HepG2 (cell line): ENCODE measurements around the gene RAN. TPM values are rescaled to one million over a fixed set of nuclear protein-coding genes. Genes with fewer than 3 reads are reported as not detected.

Experiments used
- ATAC-seq: fragments of 200-7000 bp; cut with Tn5 transposase; 3 replicates; pipeline ENCODE4 v1.9.1; 2020; ENCODE audit warnings: mild to moderate bottlenecking, moderate library complexity
- BruUV-seq: library from RNA; stranded (reverse); fragments of 400-500 nt; replicated peaks from 2 replicates; lab custom pipeline; 2021; lab: Mats Ljungman, UMichigan
- CTCF ChIA-PET: fragments of 300-600 bp; formaldehyde crosslinking; extraction: SDS; loops from one replicate; lab custom pipeline; 2021; ENCODE audit warnings: low total read pairs, inconsistent platforms, low intra/inter-chr PET ratio; lab: Yijun Ruan, JAX
- POLR2A ChIA-PET: fragments of 350-600 bp; sonication (Branson Sonifier 250); formaldehyde crosslinking; loops from one replicate; lab custom pipeline; 2020; ENCODE audit warnings: antibody characterized with exemption, inconsistent platforms; lab: Yijun Ruan, JAX
- DNase-seq: peaks from one replicate; pipeline ENCODE4 v3.0.0-alpha.2; 2015; ENCODE audit warnings: low spot score
- FAIRE-seq: peaks from 3 replicates; lab custom pipeline; 2011; peaks lifted over from hg19 to GRCh38; lab: Jason Lieb, UNC
- H2AFZ ChIP-seq: one replicate; pipeline ENCODE4 v1.6.1; 2011; ENCODE audit warnings: low read length, inconsistent platforms
- H3K27ac ChIP-seq: fragments of 300-600 bp; 3 replicates; pipeline ENCODE4 v1.8.0; 2011; ENCODE audit warnings: mixed run types, mild to moderate bottlenecking, mixed read lengths, low read length, inconsistent platforms; ENCODE audit not compliant: insufficient read depth; ENCODE audit errors: extremely low read length
- H3K27me3 ChIP-seq, 2 experiments: fragments of 200-600 bp in 1 of 2; 2 replicates in 1 of 2; 3 replicates in 1 of 2; pipeline versions ENCODE4 v1.6.0 to v1.8.0; 2011; ENCODE audit warnings: low read length in 2 of 2, mild to moderate bottlenecking in 2 of 2, moderate library complexity in 2 of 2, inconsistent platforms in 1 of 2; ENCODE audit not compliant: insufficient read depth in 2 of 2, control insufficient read depth in 1 of 2
- H3K36me3 ChIP-seq, 2 experiments: fragments of 200-600 bp in 1 of 2; replicated peaks in 1 of 2; 2 replicates in 1 of 2; 3 replicates in 1 of 2; pipeline versions ENCODE4 v1.5.1 to v1.8.0; 2011; ENCODE audit warnings: low read length in 2 of 2, inconsistent platforms in 1 of 2; ENCODE audit not compliant: insufficient read depth in 2 of 2, control insufficient read depth in 1 of 2
- H3K4me1 ChIP-seq: 2 replicates; pipeline ENCODE4 v1.5.1; 2012; ENCODE audit warnings: low read length, inconsistent platforms; ENCODE audit not compliant: insufficient read depth
- H3K4me2 ChIP-seq: 2 replicates; pipeline ENCODE4 v1.6.0; 2011; ENCODE audit warnings: low read depth, low read length, inconsistent platforms
- H3K4me3 ChIP-seq, 3 experiments: fragments of 200-600 bp in 1 of 3; sonication (generic), shearing (Covaris generic) in 1 of 3; replicated peaks in 1 of 3; 2 replicates each; pipeline ENCODE4 v1.5.1; 2011 to 2016; ENCODE audit warnings: low read length in 3 of 3, inconsistent platforms in 2 of 3, low read depth in 2 of 3, mild to moderate bottlenecking in 2 of 3, control low read depth in 1 of 3, mixed read lengths in 1 of 3; ENCODE audit not compliant: insufficient read depth in 1 of 3
- H3K79me2 ChIP-seq: one replicate; pipeline ENCODE4 v1.6.1; 2011; ENCODE audit warnings: low read length, inconsistent platforms; ENCODE audit not compliant: insufficient read depth
- H3K9ac ChIP-seq: 2 replicates; pipeline ENCODE4 v1.6.0; 2011; ENCODE audit warnings: mild to moderate bottlenecking, low read depth, low read length, inconsistent platforms; ENCODE audit not compliant: insufficient read depth
- H3K9me3 ChIP-seq: 2 replicates; pipeline ENCODE4 v1.5.1; 2012; ENCODE audit warnings: mild to moderate bottlenecking, low read length
- H4K20me1 ChIP-seq: 2 replicates; pipeline ENCODE4 v1.6.0; 2011; ENCODE audit warnings: inconsistent platforms, mild to moderate bottlenecking, low read length, moderate library complexity; ENCODE audit not compliant: insufficient read depth
- ASH2L ChIP-seq: fragments of 300-600, 200-600 bp; sonication (generic); IDR thresholded peaks from 2 replicates; pipeline ENCODE4 v1.7.0; 2017; ENCODE audit warnings: low read depth, mild to moderate bottlenecking, moderate library complexity, mixed read lengths, low read length; ENCODE audit not compliant: insufficient read length
- GTF2F1 ChIP-seq: fragments of 150-350 bp; IDR thresholded peaks from 2 replicates; pipeline ENCODE4 v1.6.1; 2014; ENCODE audit warnings: low read length
- IRX3 ChIP-seq: sonication (generic); formaldehyde crosslinking; IDR thresholded peaks from 2 replicates; pipeline ENCODE4 v1.8.1; 2023; ENCODE audit warnings: mild to moderate bottlenecking, low read depth, missing genetic modification reagents, borderline replicate concordance
- JDP2 ChIP-seq: sonication (generic); formaldehyde crosslinking; IDR thresholded peaks from 2 replicates; pipeline ENCODE4 v1.8.1; 2022; ENCODE audit warnings: missing genetic modification reagents, borderline replicate concordance
- REPIN1 ChIP-seq: sonication (generic); formaldehyde crosslinking; IDR thresholded peaks from 2 replicates; pipeline ENCODE4 v1.8.0; 2022; ENCODE audit warnings: missing genetic modification reagents, low read depth, mild to moderate bottlenecking, borderline replicate concordance
- RFXANK ChIP-seq: IDR thresholded peaks from 2 replicates; pipeline ENCODE4 v1.6.1; 2016
- YEATS4 ChIP-seq: sonication (generic); formaldehyde crosslinking; IDR thresholded peaks from 2 replicates; pipeline ENCODE4 v1.4.0; 2020; ENCODE audit warnings: missing genetic modification reagents, borderline replicate concordance
- ZBTB20 ChIP-seq: sonication (generic); formaldehyde crosslinking; IDR thresholded peaks from 2 replicates; pipeline ENCODE4 v1.8.1; 2023; ENCODE audit warnings: missing genetic modification reagents, low read depth, mild to moderate bottlenecking, borderline replicate concordance
- ZFAT ChIP-seq: sonication (generic); formaldehyde crosslinking; conservative IDR thresholded peaks from 2 replicates; pipeline ENCODE4 v1.8.1; 2023; ENCODE audit warnings: missing genetic modification reagents, inconsistent platforms
- ZNF230 ChIP-seq: sonication (generic); formaldehyde crosslinking; IDR thresholded peaks from 2 replicates; pipeline ENCODE4 v1.4.0; 2020; ENCODE audit warnings: mild to moderate bottlenecking, missing genetic modification reagents
- ZNF333 ChIP-seq: sonication (generic); formaldehyde crosslinking; IDR thresholded peaks from 2 replicates; pipeline ENCODE4 v1.4.0; 2020; ENCODE audit warnings: mild to moderate bottlenecking, missing genetic modification reagents, borderline replicate concordance
- WGBS: methylation state at CpG from one replicate; pipeline ENCODE4 v1.1.6; 2017; ENCODE audit warnings: low lambda C conversion rate; 5-methylcytosine and 5-hydroxymethylcytosine counted together
- in situ Hi-C: cut with HindIII; loops from 2 replicates; pipeline ENCODE4 v1.10.0; 2017; ENCODE audit warnings: low pct_unique_long_range_greater_than_20kb; ENCODE audit not compliant: extremely low pct_ligation_motif_present
- intact Hi-C: fragments of 100-400 bp; cut with micrococcal nuclease; formaldehyde crosslinking; loops from one replicate; pipeline ENCODE4 v1.10.0; 2022; ENCODE audit not compliant: unreplicated experiment
- polyA plus RNA-seq, 8 experiments: library from polyadenylated mRNA; depleted of rRNA in 3 of 8; stranded (reverse) in 7 of 8; unstranded in 1 of 8; fragments of >200 nt; fragmentation: Illumina TruSeq in 4 of 8; extraction: Trizol in 4 of 8; gene quantifications; 2 replicates each; pipeline versions ENCODE4 v1.2.1 to v1.2.3, GENCODE V29; 2011 to 2016; ENCODE audit warnings: low read depth in 4 of 8, missing spikeins in 1 of 8, mixed read lengths in 1 of 8; ENCODE audit not compliant: insufficient read depth in 1 of 8
- total RNA-seq, 5 experiments: library from RNA; depleted of rRNA; stranded (reverse); fragments of >200 nt; fragmentation: Illumina TruSeq; extraction: Trizol; gene quantifications; 2 replicates each; pipeline ENCODE4 v1.2.3, GENCODE V29; 2016; ENCODE audit warnings: low read depth in 1 of 5
- TF ChIP-seq, protein P1 (sequence below): sonication (generic); formaldehyde crosslinking; IDR thresholded peaks from 2 replicates; pipeline ENCODE4 v1.5.0; 2020; ENCODE audit warnings: mild to moderate bottlenecking, missing genetic modification reagents, borderline replicate concordance
- TF ChIP-seq, protein P2 (sequence below): sonication (generic); formaldehyde crosslinking; IDR thresholded peaks from 2 replicates; pipeline ENCODE4 v1.5.0; 2020; ENCODE audit warnings: missing genetic modification reagents

RAN gene
- total and polyA plus RNA-seq, 2 of the 13 experiments (the other 11 are each of a cell fraction or from before 2014, with no cell fraction given): 1,335 to 1,630 TPM

DNA sequence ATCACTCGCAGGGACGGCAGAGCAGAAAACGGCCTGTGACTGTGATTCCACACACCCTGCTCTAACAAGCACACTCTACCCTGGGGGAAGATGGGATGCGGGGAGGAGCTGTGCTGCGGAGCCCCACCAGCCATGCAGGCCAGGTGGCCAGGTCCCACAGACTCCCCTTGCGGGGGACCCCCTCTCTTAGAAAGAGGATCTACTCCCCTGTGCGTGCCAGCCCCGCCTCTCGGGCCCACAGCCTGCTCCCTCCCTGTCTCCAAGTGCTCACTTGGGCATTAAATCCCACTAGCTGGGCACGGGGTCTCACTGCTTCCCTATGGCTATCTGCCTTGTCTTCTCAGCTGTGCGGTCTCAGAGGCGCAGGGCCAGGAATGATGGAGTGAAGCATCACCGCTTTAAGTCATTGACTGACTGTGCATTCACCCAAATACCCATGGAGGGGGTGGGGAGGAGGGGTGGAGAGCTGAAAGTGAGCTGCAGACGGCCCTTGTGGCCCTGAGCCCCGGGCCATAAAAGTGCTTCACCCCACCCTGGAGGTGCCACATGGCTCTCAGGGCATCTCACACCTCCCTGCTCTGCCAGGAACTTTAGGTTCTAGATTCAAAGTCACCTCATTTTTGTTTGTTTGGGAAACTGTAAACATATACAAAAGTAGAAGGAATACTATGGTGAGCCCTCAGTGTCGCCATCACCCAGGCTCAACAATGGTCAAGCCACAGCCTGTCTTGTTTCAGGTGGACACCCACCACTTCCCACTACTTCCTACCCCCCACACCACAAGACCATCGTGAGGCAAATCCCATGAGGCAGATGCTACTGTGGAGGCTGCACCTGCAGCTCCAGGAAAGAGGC lies 42.2 kb upstream of the RAN start:
- ChIA-PET POLR2A (no interaction called here), CTCF (no interaction called here)
- FAIRE-seq (no peak), DNase-seq (no peak), ATAC-seq (no peak)
- H3K36me3 ChIP-seq: peaks cover 0 to 9% of the 10 kb centered on the region in 2 experiments; a peak in 2 of 5 replicates
- H3K9ac ChIP-seq: no peak overlapping the region
- no TSS peak for BruUV-seq
- no peaks in the 10 kb centered on the region for H4K20me1 ChIP-seq
- no peaks in the 10 kb centered on the region for H3K27me3 ChIP-seq
- H3K9me3 ChIP-seq: no peaks in the 10 kb centered on the region
- H2AFZ ChIP-seq: no peak overlapping the region
- TF ChIP-seq ASH2L (no peak), IRX3 (CRISPR knock-in tag) (no peak)
- H3K79me2 ChIP-seq: peaks cover 11% of the 10 kb centered on the region
- intact Hi-C loops: no loop called here
- 88% methylated on average over 9 of the region's 17 CpGs for WGBS
- no peak overlapping the region for H3K4me2 ChIP-seq
- peaks cover 39% of the 10 kb centered on the region for H3K4me1 ChIP-seq
- H3K4me3 ChIP-seq: no peak overlapping the region
- H3K27ac ChIP-seq: no peak overlapping the region
- in situ Hi-C loops: no loop called here

DNA sequence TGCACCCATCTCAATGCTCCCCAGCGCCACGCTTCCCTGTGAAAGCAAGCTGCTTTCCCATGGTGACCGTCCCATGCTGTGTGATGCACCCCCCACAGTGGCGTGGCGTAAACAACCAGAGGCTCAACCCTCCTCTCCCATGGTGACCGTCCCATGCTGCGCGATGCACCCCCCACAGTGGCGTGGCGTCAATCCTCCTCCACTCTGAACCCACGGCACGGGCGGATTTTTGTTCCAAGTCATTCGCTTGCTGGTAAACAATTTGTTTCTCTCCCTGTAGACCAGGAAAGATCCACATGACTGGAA lies 41.7 kb upstream of the RAN start:
- Histone ChIP-seq H3K4me1 (peaks cover 39% of the 10 kb centered on the region), H2AFZ (no peak overlapping the region), H3K79me2 (peaks cover 11% of the 10 kb centered on the region), H3K27ac (no peak overlapping the region), H3K9ac (no peak overlapping the region), H3K9me3 (no peaks in the 10 kb centered on the region), H3K4me2 (no peak overlapping the region), H4K20me1 (no peaks in the 10 kb centered on the region), H3K36me3 (peaks cover 0 to 7% of the 10 kb centered on the region in 2 experiments; a peak in 2 of 5 replicates), H3K4me3 (no peak overlapping the region), H3K27me3 (no peaks in the 10 kb centered on the region)
- CTCF ChIA-PET: no interaction called here
- intact Hi-C loops (no loop called here), in situ Hi-C loops (no loop called here)
- FAIRE-seq (no peak), ATAC-seq (no peak), DNase-seq (no peak)
- BruUV-seq: no TSS peak
- POLR2A ChIA-PET: no interaction called here
- WGBS: 94% methylated on average over 13 of the region's 14 CpGs
- TF ChIP-seq REPIN1 (CRISPR knock-in tag): no peak
- TF ChIP-seq GTF2F1: no peak
- no peak for TF ChIP-seq YEATS4 (CRISPR knock-in tag)
- TF ChIP-seq ZNF230 (CRISPR knock-in tag): no peak
- no peak for TF ChIP-seq RFXANK (CRISPR knock-in tag)
- TF ChIP-seq JDP2 (CRISPR knock-in tag): no peak
- TF ChIP-seq, protein P1, sequence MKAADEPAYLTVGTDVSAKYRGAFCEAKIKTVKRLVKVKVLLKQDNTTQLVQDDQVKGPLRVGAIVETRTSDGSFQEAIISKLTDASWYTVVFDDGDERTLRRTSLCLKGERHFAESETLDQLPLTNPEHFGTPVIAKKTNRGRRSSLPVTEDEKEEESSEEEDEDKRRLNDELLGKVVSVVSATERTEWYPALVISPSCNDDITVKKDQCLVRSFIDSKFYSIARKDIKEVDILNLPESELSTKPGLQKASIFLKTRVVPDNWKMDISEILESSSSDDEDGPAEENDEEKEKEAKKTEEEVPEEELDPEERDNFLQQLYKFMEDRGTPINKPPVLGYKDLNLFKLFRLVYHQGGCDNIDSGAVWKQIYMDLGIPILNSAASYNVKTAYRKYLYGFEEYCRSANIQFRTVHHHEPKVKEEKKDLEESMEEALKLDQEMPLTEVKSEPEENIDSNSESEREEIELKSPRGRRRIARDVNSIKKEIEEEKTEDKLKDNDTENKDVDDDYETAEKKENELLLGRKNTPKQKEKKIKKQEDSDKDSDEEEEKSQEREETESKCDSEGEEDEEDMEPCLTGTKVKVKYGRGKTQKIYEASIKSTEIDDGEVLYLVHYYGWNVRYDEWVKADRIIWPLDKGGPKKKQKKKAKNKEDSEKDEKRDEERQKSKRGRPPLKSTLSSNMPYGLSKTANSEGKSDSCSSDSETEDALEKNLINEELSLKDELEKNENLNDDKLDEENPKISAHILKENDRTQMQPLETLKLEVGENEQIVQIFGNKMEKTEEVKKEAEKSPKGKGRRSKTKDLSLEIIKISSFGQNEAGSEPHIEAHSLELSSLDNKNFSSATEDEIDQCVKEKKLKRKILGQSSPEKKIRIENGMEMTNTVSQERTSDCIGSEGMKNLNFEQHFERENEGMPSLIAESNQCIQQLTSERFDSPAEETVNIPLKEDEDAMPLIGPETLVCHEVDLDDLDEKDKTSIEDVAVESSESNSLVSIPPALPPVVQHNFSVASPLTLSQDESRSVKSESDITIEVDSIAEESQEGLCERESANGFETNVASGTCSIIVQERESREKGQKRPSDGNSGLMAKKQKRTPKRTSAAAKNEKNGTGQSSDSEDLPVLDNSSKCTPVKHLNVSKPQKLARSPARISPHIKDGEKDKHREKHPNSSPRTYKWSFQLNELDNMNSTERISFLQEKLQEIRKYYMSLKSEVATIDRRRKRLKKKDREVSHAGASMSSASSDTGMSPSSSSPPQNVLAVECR (CRISPR knock-in tag): no peak
- TF ChIP-seq ZBTB20: no peak
- TF ChIP-seq, protein P2, sequence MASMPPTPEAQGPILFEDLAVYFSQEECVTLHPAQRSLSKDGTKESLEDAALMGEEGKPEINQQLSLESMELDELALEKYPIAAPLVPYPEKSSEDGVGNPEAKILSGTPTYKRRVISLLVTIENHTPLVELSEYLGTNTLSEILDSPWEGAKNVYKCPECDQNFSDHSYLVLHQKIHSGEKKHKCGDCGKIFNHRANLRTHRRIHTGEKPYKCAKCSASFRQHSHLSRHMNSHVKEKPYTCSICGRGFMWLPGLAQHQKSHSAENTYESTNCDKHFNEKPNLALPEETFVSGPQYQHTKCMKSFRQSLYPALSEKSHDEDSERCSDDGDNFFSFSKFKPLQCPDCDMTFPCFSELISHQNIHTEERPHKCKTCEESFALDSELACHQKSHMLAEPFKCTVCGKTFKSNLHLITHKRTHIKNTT (CRISPR knock-in tag): no peak
- no peak for TF ChIP-seq ZNF333 (CRISPR knock-in tag)
- TF ChIP-seq ZFAT (CRISPR knock-in tag): no peak
